Neural progenitor cell (in vitro differentiated cells): ENCODE data around the gene MYO1E. TPM values are rescaled to one million over a fixed set of nuclear protein-coding genes. Genes with fewer than 3 reads are reported as not detected.

ENCODE experiments used
- DNase-seq: peaks from one replicate; pipeline ENCODE4 v3.0.0-alpha.2; 2016; ENCODE audit warnings: low spot score
- H2AFZ ChIP-seq: fragments of 200-600 bp; sonication (generic); replicated peaks from 2 replicates; pipeline ENCODE4 v1.6.1; 2016; ENCODE audit warnings: antibody characterized with exemption
- H3F3A ChIP-seq: fragments of 200-600 bp; sonication (generic); 2 replicates; pipeline ENCODE4 v1.6.1; 2016; ENCODE audit warnings: antibody characterized with exemption, low read depth
- H3K27ac ChIP-seq: fragments of 200-600 bp; sonication (generic); 2 replicates; pipeline ENCODE4 v1.5.1; 2016; ENCODE audit warnings: mild to moderate bottlenecking
- H3K27me3 ChIP-seq: fragments of 200-600 bp; sonication (generic); 2 replicates; pipeline ENCODE4 v1.6.1; 2016; ENCODE audit warnings: mild to moderate bottlenecking, moderate library complexity
- H3K36me3 ChIP-seq: fragments of 200-600 bp; sonication (generic); 2 replicates; pipeline ENCODE4 v1.5.1; 2016
- H3K4me1 ChIP-seq: fragments of 200-600 bp; sonication (generic); 2 replicates; pipeline ENCODE4 v1.6.1; 2016; ENCODE audit warnings: mixed run types
- H3K4me2 ChIP-seq: fragments of 200-600 bp; sonication (generic); 2 replicates; pipeline ENCODE4 v1.6.1; 2016
- H3K4me3 ChIP-seq: fragments of 200-600 bp; sonication (generic); 2 replicates; pipeline ENCODE4 v1.5.1; 2016
- H3K79me2 ChIP-seq: fragments of 200-600 bp; sonication (generic); 2 replicates; pipeline ENCODE4 v1.6.1; 2016; ENCODE audit warnings: low read depth
- H3K9ac ChIP-seq: fragments of 200-600 bp; sonication (generic); 2 replicates; pipeline ENCODE4 v1.6.1; 2016
- H3K9me3 ChIP-seq: fragments of 200-600 bp; sonication (generic); 2 replicates; pipeline ENCODE4 v1.5.1; 2016; ENCODE audit warnings: low read depth
- H4K20me1 ChIP-seq: fragments of 200-600 bp; sonication (generic); 2 replicates; pipeline ENCODE4 v1.6.1; 2016; ENCODE audit warnings: low read depth
- H3K27ac Mint-ChIP-seq: 3 replicates; pipeline ENCODE4 v1.8.0; 2021; ENCODE audit warnings: mixed read lengths
- H3K27me3 Mint-ChIP-seq: 2 replicates; pipeline ENCODE4 v1.8.0; 2022; ENCODE audit warnings: low read depth, mild to moderate bottlenecking, inconsistent platforms, moderate library complexity, mixed read lengths; ENCODE audit not compliant: insufficient read depth
- H3K36me3 Mint-ChIP-seq: 3 replicates; pipeline ENCODE4 v1.8.0; 2021; ENCODE audit warnings: mixed read lengths
- H3K4me1 Mint-ChIP-seq: 3 replicates; pipeline ENCODE4 v1.8.0; 2021; ENCODE audit warnings: mixed read lengths
- H3K4me3 Mint-ChIP-seq: 3 replicates; pipeline ENCODE4 v1.8.0; 2021; ENCODE audit warnings: mild to moderate bottlenecking, moderate library complexity, mixed read lengths
- H3K9me3 Mint-ChIP-seq: 3 replicates; pipeline ENCODE4 v1.8.0; 2020; ENCODE audit warnings: mixed read lengths
- EZH2 ChIP-seq: fragments of 200-600 bp; sonication (generic); IDR thresholded peaks from 2 replicates; pipeline ENCODE4 v1.6.1; 2017; ENCODE audit warnings: antibody characterized with exemption, mild to moderate bottlenecking, moderate library complexity
- EZH2phosphoT487 ChIP-seq: fragments of 200-600 bp; sonication (generic); IDR thresholded peaks from 2 replicates; pipeline ENCODE4 v1.6.1; 2017; ENCODE audit warnings: antibody characterized with exemption
- total RNA-seq: library from RNA; depleted of rRNA; stranded (reverse); fragments of >200 nt; gene quantifications from 2 replicates; pipeline ENCODE4 v1.2.3, GENCODE V29; 2015; ENCODE audit warnings: low replicate concordance
- TF ChIP-seq, protein P1 (sequence below): fragments of 200-600 bp; sonication (generic); IDR thresholded peaks from 2 replicates; pipeline ENCODE4 v1.5.1; 2017; ENCODE audit warnings: antibody characterized with exemption, mild to moderate bottlenecking

The MYO1E gene
- total RNA-seq, 1 donor from 2014 or later, result 49.7 TPM

DNA sequence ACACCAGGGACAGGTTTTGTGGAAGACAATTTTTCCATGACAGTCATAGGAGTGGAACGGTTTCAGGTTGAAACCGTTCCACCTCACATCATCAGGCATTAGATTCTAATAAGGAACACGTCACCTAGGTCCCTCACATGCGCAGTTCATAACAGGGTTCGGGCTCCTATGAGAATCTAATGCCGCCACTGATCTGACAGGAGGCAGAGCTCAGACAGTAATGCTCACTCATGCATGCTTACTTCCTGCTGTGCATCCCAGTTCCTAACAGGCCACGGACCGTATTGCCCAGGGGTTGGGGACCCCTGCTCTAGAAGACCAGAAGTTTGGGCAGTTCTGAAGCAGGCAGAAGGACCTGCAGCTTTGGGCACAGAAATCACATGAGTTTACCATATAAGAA lies 61.5 kb downstream of the MYO1E start:
- Histone ChIP-seq H3K4me3 (no peak overlapping the region), H4K20me1 (no peaks in the 10 kb centered on the region), H3K4me1 (peaks cover 16% of the 10 kb centered on the region), H3K9ac (no peak overlapping the region), H3K36me3 (no peaks in the 10 kb centered on the region), H3K27me3 (no peaks in the 10 kb centered on the region), H3K4me2 (no peak overlapping the region), H3F3A (no peaks in the 10 kb centered on the region), H3K9me3 (no peaks in the 10 kb centered on the region), H2AFZ (no peak overlapping the region), H3K27ac (no peak overlapping the region), H3K79me2 (peaks cover 6% of the 10 kb centered on the region)
- H3K36me3 Mint-ChIP-seq, result no peaks in the 10 kb centered on the region
- H3K27ac Mint-ChIP-seq, result no peak overlapping the region
- DNase-seq, result peak; percentile 34
- TF ChIP-seq, protein P1, sequence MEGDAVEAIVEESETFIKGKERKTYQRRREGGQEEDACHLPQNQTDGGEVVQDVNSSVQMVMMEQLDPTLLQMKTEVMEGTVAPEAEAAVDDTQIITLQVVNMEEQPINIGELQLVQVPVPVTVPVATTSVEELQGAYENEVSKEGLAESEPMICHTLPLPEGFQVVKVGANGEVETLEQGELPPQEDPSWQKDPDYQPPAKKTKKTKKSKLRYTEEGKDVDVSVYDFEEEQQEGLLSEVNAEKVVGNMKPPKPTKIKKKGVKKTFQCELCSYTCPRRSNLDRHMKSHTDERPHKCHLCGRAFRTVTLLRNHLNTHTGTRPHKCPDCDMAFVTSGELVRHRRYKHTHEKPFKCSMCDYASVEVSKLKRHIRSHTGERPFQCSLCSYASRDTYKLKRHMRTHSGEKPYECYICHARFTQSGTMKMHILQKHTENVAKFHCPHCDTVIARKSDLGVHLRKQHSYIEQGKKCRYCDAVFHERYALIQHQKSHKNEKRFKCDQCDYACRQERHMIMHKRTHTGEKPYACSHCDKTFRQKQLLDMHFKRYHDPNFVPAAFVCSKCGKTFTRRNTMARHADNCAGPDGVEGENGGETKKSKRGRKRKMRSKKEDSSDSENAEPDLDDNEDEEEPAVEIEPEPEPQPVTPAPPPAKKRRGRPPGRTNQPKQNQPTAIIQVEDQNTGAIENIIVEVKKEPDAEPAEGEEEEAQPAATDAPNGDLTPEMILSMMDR, result no peak
- TF ChIP-seq EZH2phosphoT487, result no peak
- no peak for TF ChIP-seq EZH2
- H3K4me1 Mint-ChIP-seq, result peaks cover 12% of the 10 kb centered on the region
- no peaks in the 10 kb centered on the region for H3K27me3 Mint-ChIP-seq
- no peak overlapping the region for H3K4me3 Mint-ChIP-seq
- no peaks in the 10 kb centered on the region for H3K9me3 Mint-ChIP-seq

GRCh38 chr15:59309405-59309804 lies 63.3 kb downstream of the MYO1E start:
- H4K20me1 ChIP-seq, result no peaks in the 10 kb centered on the region
- no peaks in the 10 kb centered on the region for H3K79me2 ChIP-seq
- no peak overlapping the region for H3K9ac ChIP-seq
- TF ChIP-seq EZH2phosphoT487, result no peak
- TF ChIP-seq, protein P1, result no peak
- TF ChIP-seq EZH2, result no peak
- no peak overlapping the region for H3K4me2 ChIP-seq
- Mint-ChIP-seq H3K9me3 (no peaks in the 10 kb centered on the region), H3K36me3 (no peaks in the 10 kb centered on the region), H3K27me3 (no peaks in the 10 kb centered on the region), H3K27ac (no peak overlapping the region), H3K4me3 (no peak overlapping the region), H3K4me1 (peaks cover 10% of the 10 kb centered on the region)
- no peaks in the 10 kb centered on the region for H3K9me3 ChIP-seq
- H3K27ac ChIP-seq, result no peak overlapping the region
- no peaks in the 10 kb centered on the region for H3K27me3 ChIP-seq
- H2AFZ ChIP-seq, result no peak overlapping the region
- no peak for DNase-seq
- H3K36me3 ChIP-seq, result no peaks in the 10 kb centered on the region
- peaks cover 9% of the 10 kb centered on the region for H3K4me1 ChIP-seq
- no peaks in the 10 kb centered on the region for H3F3A ChIP-seq
- no peak overlapping the region for H3K4me3 ChIP-seq

- TF ChIP-seq, protein P1, result no peak
- TF ChIP-seq EZH2 (no peak), EZH2phosphoT487 (no peak)
- Mint-ChIP-seq H3K4me1 (no peaks in the 10 kb centered on the region), H3K36me3 (no peaks in the 10 kb centered on the region), H3K27ac (no peak overlapping the region), H3K4me3 (no peak overlapping the region), H3K9me3 (no peaks in the 10 kb centered on the region), H3K27me3 (no peaks in the 10 kb centered on the region)
- no peak for DNase-seq
- Histone ChIP-seq H3K4me3 (no peak overlapping the region), H3K79me2 (no peaks in the 10 kb centered on the region), H3K9ac (no peak overlapping the region), H3K4me1 (peaks cover 3% of the 10 kb centered on the region), H3K36me3 (no peaks in the 10 kb centered on the region), H4K20me1 (no peaks in the 10 kb centered on the region), H3K27ac (no peak overlapping the region), H2AFZ (no peak overlapping the region), H3K4me2 (no peak overlapping the region), H3F3A (no peaks in the 10 kb centered on the region), H3K27me3 (no peaks in the 10 kb centered on the region), H3K9me3 (no peaks in the 10 kb centered on the region)
Observed at GRCh38 chr15:59307165-59307537, 65.5 kb downstream of the MYO1E start.
